Measurements from ENCODE around the gene KIF5A.

The KIF5A gene

GRCh38 chr12:57624441-57625220 lies 74.8 kb downstream of the KIF5A start:
- Histone ChIP-seq H3K4me3 (ENCODE audit: insufficient read depth, low read depth, low read length, poor library complexity, severe bottlenecking) (no peak overlapping the region), H3K27me3 (replicated peaks; ENCODE audit: control insufficient read depth, insufficient read depth, low read length, poor library complexity, severe bottlenecking) (peaks cover 91% of the 10 kb centered on the region), H3K36me3 (ENCODE audit: control insufficient read depth, insufficient read depth, low read length) (no peaks in the 10 kb centered on the region), H3K9me3 (ENCODE audit: control insufficient read depth, low read length) (no peaks in the 10 kb centered on the region), H3K4me1 (ENCODE audit: control insufficient read depth, insufficient read depth, low read length, poor library complexity, severe bottlenecking) (peaks cover 31% of the 10 kb centered on the region), H3K27ac (ENCODE audit: insufficient read depth, low read length, poor library complexity, severe bottlenecking) (no peak overlapping the region)
- DNase-seq = no peak

DNA sequence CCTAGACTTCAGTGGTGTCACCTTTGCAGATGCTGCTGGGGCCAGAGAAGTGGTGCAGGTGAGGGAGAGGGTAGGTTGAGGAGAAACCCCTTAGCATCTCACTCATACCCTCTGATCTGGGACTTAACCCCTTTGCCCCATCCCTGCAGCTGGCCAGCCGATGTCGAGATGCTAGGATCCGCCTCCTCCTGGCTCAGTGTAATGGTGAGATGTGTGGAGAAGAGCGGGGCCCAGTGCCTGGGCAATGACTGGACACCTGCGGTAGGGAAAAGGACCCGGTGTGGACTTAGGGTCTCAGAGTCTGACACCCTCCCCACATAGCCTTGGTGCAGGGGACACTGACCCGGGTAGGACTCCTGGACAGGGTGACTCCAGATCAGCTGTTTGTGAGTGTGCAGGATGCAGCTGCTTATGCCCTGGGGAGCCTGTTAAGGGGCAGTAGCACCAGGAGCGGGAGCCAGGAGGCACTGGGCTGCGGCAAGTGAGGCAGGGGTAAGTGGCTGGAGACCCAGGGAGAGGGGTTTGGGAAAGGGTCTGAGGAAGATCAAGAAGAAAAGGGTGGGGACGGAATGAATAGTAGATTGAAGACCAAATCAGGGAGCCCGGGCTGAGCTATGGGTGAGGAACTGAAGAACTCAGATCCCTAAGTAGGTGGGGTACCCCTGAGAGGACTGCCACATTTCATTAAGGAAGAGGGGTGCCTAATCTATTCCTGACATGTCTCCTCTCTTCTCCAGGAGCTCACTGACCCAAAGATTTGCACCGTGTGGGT lies 75.6 kb downstream of the KIF5A start:
- H3K9me3 ChIP-seq (ENCODE audit: control insufficient read depth, low read length) = no peaks in the 10 kb centered on the region
- H3K27ac ChIP-seq (ENCODE audit: insufficient read depth, low read length, poor library complexity, severe bottlenecking) = no peak overlapping the region
- peaks cover 85% of the 10 kb centered on the region for H3K27me3 ChIP-seq (replicated peaks; ENCODE audit: control insufficient read depth, insufficient read depth, low read length, poor library complexity, severe bottlenecking)
- no peak for DNase-seq
- no peaks in the 10 kb centered on the region for H3K36me3 ChIP-seq (ENCODE audit: control insufficient read depth, insufficient read depth, low read length)
- peaks cover 23% of the 10 kb centered on the region for H3K4me1 ChIP-seq (ENCODE audit: control insufficient read depth, insufficient read depth, low read length, poor library complexity, severe bottlenecking)
- no peak overlapping the region for H3K4me3 ChIP-seq (ENCODE audit: insufficient read depth, low read depth, low read length, poor library complexity, severe bottlenecking)

- no peaks in the 10 kb centered on the region for H3K9me3 ChIP-seq (ENCODE audit: control insufficient read depth, low read length)
- no peak overlapping the region for H3K27ac ChIP-seq (ENCODE audit: insufficient read depth, low read length, poor library complexity, severe bottlenecking)
- H3K27me3 ChIP-seq (replicated peaks; ENCODE audit: control insufficient read depth, insufficient read depth, low read length, poor library complexity, severe bottlenecking) = peaks cover 83% of the 10 kb centered on the region
- DNase-seq = no peak
- H3K4me3 ChIP-seq (ENCODE audit: insufficient read depth, low read depth, low read length, poor library complexity, severe bottlenecking) = no peak overlapping the region
- peaks cover 14% of the 10 kb centered on the region for H3K4me1 ChIP-seq (ENCODE audit: control insufficient read depth, insufficient read depth, low read length, poor library complexity, severe bottlenecking)
- no peaks in the 10 kb centered on the region for H3K36me3 ChIP-seq (ENCODE audit: control insufficient read depth, insufficient read depth, low read length)
Observed at GRCh38 chr12:57626111-57626920, 76.5 kb downstream of the KIF5A start.

- Histone ChIP-seq H3K36me3 (ENCODE audit: control insufficient read depth, insufficient read depth, low read length) (no peaks in the 10 kb centered on the region), H3K27me3 (replicated peaks; ENCODE audit: control insufficient read depth, insufficient read depth, low read length, poor library complexity, severe bottlenecking) (peaks cover 83% of the 10 kb centered on the region), H3K27ac (ENCODE audit: insufficient read depth, low read length, poor library complexity, severe bottlenecking) (no peak overlapping the region), H3K4me1 (ENCODE audit: control insufficient read depth, insufficient read depth, low read length, poor library complexity, severe bottlenecking) (peaks cover 12% of the 10 kb centered on the region), H3K9me3 (ENCODE audit: control insufficient read depth, low read length) (no peaks in the 10 kb centered on the region), H3K4me3 (ENCODE audit: insufficient read depth, low read depth, low read length, poor library complexity, severe bottlenecking) (no peak overlapping the region)
- no peak for DNase-seq
Observed at GRCh38 chr12:57626921-57627445, 77.1 kb downstream of the KIF5A start.

DNA sequence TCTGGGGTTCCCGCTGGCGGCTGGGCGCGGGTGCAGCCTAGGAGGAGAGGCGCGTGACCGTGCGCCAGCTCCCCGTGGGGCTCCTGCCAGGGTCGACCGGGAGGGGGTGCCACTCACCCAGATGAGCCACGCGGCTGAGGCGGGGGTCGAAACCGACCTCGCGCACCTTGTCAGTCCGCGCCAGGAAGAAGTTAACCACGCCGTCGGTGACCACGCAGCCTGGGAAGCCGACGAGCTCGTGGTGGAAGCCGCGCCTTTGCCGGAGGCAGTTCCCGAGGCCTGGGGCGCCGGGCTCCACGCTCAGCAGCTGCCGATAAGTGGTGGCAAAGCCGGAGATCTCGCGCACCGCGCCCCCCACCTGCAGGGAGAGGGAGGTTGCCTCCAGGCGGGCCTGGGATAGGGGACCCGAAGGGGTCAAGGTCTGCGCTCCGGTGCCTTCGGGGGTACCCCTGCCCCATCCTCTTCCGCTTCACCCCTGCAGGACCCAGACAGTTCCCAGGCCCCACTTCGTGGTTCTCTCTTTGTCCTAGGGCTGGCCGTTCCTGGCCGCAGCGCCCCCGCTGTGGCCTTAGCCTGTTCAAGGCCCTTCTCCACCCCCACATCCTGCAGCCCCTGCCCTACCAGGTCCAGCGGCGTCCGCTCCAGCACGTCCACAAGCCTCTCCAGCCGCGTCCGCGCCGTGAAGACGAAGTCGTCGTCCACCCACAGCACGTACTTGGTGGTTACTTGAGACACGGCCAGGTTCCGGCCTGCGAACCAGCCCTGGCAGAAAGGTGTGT lies 77.8 kb downstream of the KIF5A start:
- Histone ChIP-seq H3K27ac (ENCODE audit: insufficient read depth, low read length, poor library complexity, severe bottlenecking) (no peak overlapping the region), H3K4me3 (ENCODE audit: insufficient read depth, low read depth, low read length, poor library complexity, severe bottlenecking) (no peak overlapping the region), H3K9me3 (ENCODE audit: control insufficient read depth, low read length) (no peaks in the 10 kb centered on the region), H3K4me1 (ENCODE audit: control insufficient read depth, insufficient read depth, low read length, poor library complexity, severe bottlenecking) (peaks cover 18% of the 10 kb centered on the region), H3K36me3 (ENCODE audit: control insufficient read depth, insufficient read depth, low read length) (no peaks in the 10 kb centered on the region), H3K27me3 (replicated peaks; ENCODE audit: control insufficient read depth, insufficient read depth, low read length, poor library complexity, severe bottlenecking) (peaks cover 83% of the 10 kb centered on the region)
- no peak for DNase-seq

GRCh38 chr12:57628280-57629191 lies 78.7 kb downstream of the KIF5A start:
- Histone ChIP-seq H3K4me3 (ENCODE audit: insufficient read depth, low read depth, low read length, poor library complexity, severe bottlenecking) (no peak overlapping the region), H3K4me1 (ENCODE audit: control insufficient read depth, insufficient read depth, low read length, poor library complexity, severe bottlenecking) (peaks cover 26% of the 10 kb centered on the region), H3K36me3 (ENCODE audit: control insufficient read depth, insufficient read depth, low read length) (no peaks in the 10 kb centered on the region), H3K27me3 (replicated peaks; ENCODE audit: control insufficient read depth, insufficient read depth, low read length, poor library complexity, severe bottlenecking) (peaks cover 82% of the 10 kb centered on the region), H3K27ac (ENCODE audit: insufficient read depth, low read length, poor library complexity, severe bottlenecking) (no peak overlapping the region), H3K9me3 (ENCODE audit: control insufficient read depth, low read length) (no peaks in the 10 kb centered on the region)
- DNase-seq = no peak

DNA sequence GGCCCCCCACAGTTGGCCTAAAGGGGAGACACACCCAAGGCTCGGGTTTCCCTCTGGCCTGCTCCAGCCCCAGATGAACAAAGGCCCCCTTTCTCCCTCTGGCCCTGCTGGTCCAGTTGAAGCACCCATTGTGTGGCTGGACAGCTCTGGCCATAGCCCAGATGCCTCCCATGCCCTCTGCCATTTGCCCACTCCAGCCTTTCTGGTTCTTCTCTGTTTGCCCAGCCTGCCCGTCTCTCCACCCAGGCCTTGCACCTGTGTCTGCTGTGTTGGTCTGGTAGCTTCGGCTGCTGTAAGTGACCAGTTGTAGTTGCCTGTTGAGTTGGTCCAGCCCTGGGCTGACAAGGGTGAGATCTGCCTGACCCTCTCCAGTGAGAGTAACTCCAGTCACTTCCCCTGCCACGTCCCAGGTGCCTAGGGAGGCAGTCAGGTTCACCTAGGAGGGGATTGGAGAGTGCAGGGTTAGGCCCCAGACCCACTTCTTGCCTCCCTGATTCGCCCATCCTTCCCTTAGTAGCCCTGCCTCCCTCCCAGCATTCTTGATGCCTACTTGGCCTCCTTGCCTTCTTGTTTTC lies 80.1 kb downstream of the KIF5A start:
- Histone ChIP-seq H3K36me3 (ENCODE audit: control insufficient read depth, insufficient read depth, low read length) (no peaks in the 10 kb centered on the region), H3K4me3 (ENCODE audit: insufficient read depth, low read depth, low read length, poor library complexity, severe bottlenecking) (no peak overlapping the region), H3K27me3 (replicated peaks; ENCODE audit: control insufficient read depth, insufficient read depth, low read length, poor library complexity, severe bottlenecking) (peaks cover 74% of the 10 kb centered on the region), H3K27ac (ENCODE audit: insufficient read depth, low read length, poor library complexity, severe bottlenecking) (no peak overlapping the region), H3K4me1 (ENCODE audit: control insufficient read depth, insufficient read depth, low read length, poor library complexity, severe bottlenecking) (peaks cover 26% of the 10 kb centered on the region), H3K9me3 (ENCODE audit: control insufficient read depth, low read length) (no peaks in the 10 kb centered on the region)
- DNase-seq = no peak

GRCh38 chr12:57630891-57631433 lies 81.1 kb downstream of the KIF5A start:
- Histone ChIP-seq H3K9me3 (ENCODE audit: control insufficient read depth, low read length) (no peaks in the 10 kb centered on the region), H3K4me1 (ENCODE audit: control insufficient read depth, insufficient read depth, low read length, poor library complexity, severe bottlenecking) (peaks cover 26% of the 10 kb centered on the region), H3K4me3 (ENCODE audit: insufficient read depth, low read depth, low read length, poor library complexity, severe bottlenecking) (no peak overlapping the region), H3K36me3 (ENCODE audit: control insufficient read depth, insufficient read depth, low read length) (no peaks in the 10 kb centered on the region), H3K27me3 (replicated peaks; ENCODE audit: control insufficient read depth, insufficient read depth, low read length, poor library complexity, severe bottlenecking) (peaks cover 67% of the 10 kb centered on the region), H3K27ac (ENCODE audit: insufficient read depth, low read length, poor library complexity, severe bottlenecking) (no peak overlapping the region)
- no peak for DNase-seq

Data from effector memory CD4-positive, alpha-beta T cell (primary cell).